ENCODE measurements around the gene SYPL1.

Gene SYPL1

DNA sequence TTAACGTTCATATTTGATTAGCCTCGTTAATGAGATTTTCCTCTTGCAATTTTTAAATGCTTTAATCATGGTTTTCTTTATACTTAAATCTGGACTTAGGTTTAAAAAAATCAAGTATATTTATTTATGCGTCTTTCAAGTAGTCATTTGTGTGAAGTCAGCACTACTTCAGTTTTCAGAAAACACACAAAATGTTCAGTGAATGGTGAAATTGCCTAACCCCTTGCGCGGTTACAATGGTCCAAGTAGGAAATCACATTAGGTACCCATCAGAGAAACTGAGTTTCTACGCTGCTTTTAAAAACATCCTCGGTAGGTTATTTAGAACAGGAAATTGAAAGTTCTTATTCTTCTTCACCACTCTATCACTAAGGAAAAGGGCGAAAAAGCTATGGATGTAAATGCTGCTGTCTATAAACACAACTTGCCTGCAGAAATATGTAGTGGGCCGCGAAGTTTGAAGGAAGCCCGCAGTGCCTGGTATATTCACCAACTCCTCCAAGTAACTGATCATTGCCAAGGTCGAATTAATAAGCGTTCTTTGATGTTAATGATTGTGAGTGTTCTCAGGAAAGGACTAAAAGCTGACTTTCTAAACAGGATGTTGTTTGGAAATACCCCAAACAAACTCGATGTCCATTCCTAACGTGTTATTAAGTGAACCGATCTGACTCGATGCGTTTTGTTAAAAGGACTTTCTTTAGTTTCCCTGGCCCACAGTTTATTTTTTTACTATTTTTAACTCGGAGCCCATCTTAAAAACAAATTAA is 1.0 kb downstream of the SYPL1 start:
- no peak for DNase-seq (ENCODE audit: extremely low read depth, low read depth)
- TF ChIP-seq, protein P1, sequence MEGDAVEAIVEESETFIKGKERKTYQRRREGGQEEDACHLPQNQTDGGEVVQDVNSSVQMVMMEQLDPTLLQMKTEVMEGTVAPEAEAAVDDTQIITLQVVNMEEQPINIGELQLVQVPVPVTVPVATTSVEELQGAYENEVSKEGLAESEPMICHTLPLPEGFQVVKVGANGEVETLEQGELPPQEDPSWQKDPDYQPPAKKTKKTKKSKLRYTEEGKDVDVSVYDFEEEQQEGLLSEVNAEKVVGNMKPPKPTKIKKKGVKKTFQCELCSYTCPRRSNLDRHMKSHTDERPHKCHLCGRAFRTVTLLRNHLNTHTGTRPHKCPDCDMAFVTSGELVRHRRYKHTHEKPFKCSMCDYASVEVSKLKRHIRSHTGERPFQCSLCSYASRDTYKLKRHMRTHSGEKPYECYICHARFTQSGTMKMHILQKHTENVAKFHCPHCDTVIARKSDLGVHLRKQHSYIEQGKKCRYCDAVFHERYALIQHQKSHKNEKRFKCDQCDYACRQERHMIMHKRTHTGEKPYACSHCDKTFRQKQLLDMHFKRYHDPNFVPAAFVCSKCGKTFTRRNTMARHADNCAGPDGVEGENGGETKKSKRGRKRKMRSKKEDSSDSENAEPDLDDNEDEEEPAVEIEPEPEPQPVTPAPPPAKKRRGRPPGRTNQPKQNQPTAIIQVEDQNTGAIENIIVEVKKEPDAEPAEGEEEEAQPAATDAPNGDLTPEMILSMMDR (IDR thresholded peaks at IDR 0.05; ENCODE audit: low read depth, low read length), result no peak

DNA sequence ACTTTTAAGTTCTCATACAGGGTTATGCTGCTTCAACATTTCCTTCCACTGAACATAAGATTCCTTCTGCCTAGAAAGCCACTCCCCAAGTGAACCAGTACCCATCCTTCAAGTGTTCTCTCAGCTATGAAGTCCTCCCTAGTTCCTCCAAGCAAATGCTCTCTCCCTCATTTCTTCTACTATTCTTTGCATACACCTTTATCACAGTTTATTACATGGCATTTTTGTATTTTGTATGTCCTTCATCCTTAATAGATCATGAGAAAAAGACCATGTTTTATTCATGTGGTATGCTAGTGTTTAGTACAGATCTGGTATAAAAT is 1.9 kb downstream of the SYPL1 start:
- no peak for DNase-seq (ENCODE audit: extremely low read depth, low read depth)
- TF ChIP-seq, protein P1 (IDR thresholded peaks at IDR 0.05; ENCODE audit: low read depth, low read length), result no peak

DNA sequence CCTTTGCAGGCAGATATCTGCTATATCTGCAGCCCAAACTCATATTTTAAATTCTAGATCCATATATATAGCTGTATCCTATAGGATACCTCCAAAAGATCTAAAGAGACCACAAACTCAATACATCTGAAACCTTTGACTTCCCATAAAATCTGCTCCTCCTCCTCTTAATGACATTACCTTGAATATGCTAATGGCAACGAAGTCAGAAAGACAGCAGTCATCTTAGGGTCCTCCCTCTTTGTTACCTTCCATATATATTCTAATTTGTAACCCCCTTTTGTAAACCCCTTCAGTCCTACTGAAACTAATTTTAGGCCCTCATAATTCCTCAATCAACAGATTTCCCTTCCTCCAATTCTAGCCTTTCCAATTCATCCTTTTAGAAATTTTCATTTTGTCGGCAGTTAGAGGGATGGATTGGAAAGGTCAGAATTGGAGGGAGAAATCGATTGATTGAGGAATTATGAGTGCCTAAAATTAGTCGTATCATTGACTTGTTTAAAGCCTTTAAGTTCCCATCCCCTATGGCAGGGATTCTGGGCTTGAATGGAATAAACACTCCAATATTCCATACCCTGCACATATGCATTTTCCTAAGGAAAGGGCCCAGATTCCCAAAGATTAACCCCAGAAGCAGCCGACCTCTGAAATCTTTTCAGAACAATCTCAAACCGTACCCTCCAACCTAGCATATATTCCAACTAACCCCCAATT is 2.4 kb downstream of the SYPL1 start:
- TF ChIP-seq, protein P1 (IDR thresholded peaks at IDR 0.05; ENCODE audit: low read depth, low read length), result no peak
- DNase-seq (ENCODE audit: extremely low read depth, low read depth), result no peak

DNA sequence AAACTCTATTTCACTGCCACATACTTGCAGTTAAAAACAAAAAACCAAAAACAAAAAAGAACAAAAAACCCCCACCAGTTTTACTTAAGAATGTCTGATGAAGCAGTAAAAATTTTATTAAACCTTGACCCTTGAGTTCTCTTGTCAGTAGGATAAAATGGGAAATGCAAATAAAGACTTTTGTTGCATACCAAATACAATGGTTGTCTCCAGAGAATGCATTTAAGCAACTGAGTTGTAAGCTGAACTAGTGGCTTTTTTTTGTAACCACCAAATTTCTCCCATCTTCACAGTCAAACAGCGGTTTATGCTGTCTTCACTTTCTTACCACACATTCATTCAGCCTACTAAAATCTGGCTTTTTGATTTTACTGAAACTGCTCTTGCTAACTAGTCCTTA is 3.1 kb downstream of the SYPL1 start:
- no peak for DNase-seq (ENCODE audit: extremely low read depth, low read depth)
- TF ChIP-seq, protein P1 (IDR thresholded peaks at IDR 0.05; ENCODE audit: low read depth, low read length), result no peak

DNA sequence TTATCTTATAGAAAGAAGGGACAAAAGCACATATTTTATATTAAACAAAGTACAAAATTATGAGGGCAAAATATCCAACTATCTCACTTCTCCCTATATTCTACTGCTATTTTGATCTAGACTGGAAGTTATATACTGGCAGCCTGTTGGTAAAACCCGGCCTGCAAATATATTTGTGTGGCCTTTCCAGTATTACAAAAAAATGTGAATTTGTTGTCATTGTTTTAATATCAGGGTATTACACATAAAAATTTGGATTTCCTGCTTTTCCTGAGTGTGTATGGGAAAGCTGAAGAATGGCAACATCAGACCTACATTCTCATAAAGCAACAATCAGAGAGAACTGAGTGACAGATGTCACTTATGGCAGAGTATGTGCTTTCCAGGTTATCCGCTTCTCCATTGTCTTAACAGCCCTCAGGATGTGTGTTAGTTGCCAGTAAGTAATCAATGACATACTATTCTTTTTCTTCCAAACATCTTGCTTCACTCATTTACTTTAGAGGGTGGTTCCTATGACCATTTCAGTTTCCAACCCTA is 7.3 kb downstream of the SYPL1 start:
- TF ChIP-seq, protein P1 (IDR thresholded peaks at IDR 0.05; ENCODE audit: low read depth, low read length), result no peak
- DNase-seq (ENCODE audit: extremely low read depth, low read depth), result no peak

DNA sequence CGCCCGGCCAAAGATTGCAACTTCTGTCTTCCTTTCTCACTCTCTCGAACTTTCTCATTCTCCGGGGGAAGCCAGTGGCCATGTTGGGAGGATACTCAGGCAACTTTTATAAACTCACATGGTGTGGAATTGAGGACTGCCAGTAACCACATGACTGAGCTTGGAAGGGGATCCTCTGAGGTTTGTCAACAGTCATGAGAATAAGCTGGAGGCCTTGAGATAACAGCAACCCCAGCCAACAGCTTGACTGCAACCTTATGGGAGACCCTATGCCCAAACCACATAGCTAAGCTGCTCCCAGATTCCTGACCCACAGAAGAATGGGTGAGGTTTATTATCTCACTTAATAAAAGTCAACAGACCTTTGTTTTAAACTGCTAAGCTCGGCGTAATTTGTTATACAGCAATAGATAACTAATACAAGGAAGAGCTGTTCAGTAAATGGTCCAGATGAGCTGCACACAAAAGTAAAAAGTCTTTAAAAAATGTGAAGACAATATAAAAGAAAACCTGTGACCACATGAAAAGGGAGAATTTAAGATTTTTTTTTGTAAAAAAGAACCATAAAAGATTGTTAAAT is 9.6 kb downstream of the SYPL1 start:
- DNase-seq (ENCODE audit: extremely low read depth, low read depth), result no peak
- TF ChIP-seq, protein P1 (IDR thresholded peaks at IDR 0.05; ENCODE audit: low read depth, low read length), result no peak

DNA sequence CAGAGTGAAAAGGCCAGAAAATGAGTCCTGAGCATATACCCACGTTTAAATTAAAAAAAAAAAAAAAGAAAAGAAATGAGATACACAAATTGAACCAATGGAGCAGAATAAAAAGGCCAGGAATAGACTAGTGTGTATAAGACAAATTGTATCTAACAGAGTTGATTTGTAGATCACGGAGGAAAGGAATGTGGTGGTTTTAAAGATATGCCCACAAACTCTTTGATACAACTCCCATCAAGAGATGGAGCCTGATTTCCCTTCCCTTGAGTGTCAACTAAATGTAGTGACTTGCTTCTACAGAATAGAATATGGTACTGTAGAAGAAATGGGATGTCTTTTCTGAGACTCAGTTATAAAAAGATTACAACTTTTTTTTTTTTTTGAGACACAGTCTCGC is 10.4 kb downstream of the SYPL1 start:
- TF ChIP-seq, protein P1 (IDR thresholded peaks at IDR 0.05; ENCODE audit: low read depth, low read length), result no peak
- DNase-seq (ENCODE audit: extremely low read depth, low read depth), result no peak

Data from AG09319 (cell line).